Glutamatergic neuron (in vitro differentiated cells): ENCODE results near the gene NAPSA. TPM values are rescaled to one million over a fixed set of nuclear protein-coding genes. Genes with fewer than 3 reads are reported as not detected.

Experiments used
- DNase-seq: peaks from one replicate; pipeline ENCODE4 v3.0.0; 2022
- H3K27ac Mint-ChIP-seq: one replicate; pipeline ENCODE4 v1.8.0; 2020; ENCODE audit warnings: mild to moderate bottlenecking, mixed read lengths, inconsistent platforms; ENCODE audit not compliant: unreplicated experiment
- H3K27me3 Mint-ChIP-seq: one replicate; pipeline ENCODE4 v1.8.0; 2020; ENCODE audit warnings: mild to moderate bottlenecking, moderate library complexity, mixed read lengths, inconsistent platforms; ENCODE audit not compliant: unreplicated experiment
- H3K36me3 Mint-ChIP-seq: one replicate; pipeline ENCODE4 v1.8.0; 2020; ENCODE audit warnings: mild to moderate bottlenecking, mixed read lengths, inconsistent platforms; ENCODE audit not compliant: unreplicated experiment
- H3K4me1 Mint-ChIP-seq: one replicate; pipeline ENCODE4 v1.8.0; 2020; ENCODE audit warnings: mild to moderate bottlenecking, low read depth, mixed read lengths, inconsistent platforms; ENCODE audit not compliant: unreplicated experiment
- H3K4me3 Mint-ChIP-seq: one replicate; pipeline ENCODE4 v1.8.0; 2020; ENCODE audit warnings: mild to moderate bottlenecking, mixed read lengths, inconsistent platforms; ENCODE audit not compliant: unreplicated experiment
- H3K9me3 Mint-ChIP-seq: one replicate; pipeline ENCODE4 v1.8.0; 2020; ENCODE audit warnings: mild to moderate bottlenecking, moderate library complexity, mixed read lengths, inconsistent platforms; ENCODE audit not compliant: unreplicated experiment
- total RNA-seq: library from RNA; stranded (reverse); fragmentation: NEBNext Ultra II Directional; extraction: Animal tissue kit (Norgen Biotek cat#: 25700); gene quantifications from one replicate; pipeline ENCODE4 v1.2.1, GENCODE V29; 2021; ENCODE audit not compliant: unreplicated experiment
- TF ChIP-seq, protein P1 (sequence below): fragments of 200-600 bp; sonication (generic); IDR thresholded peaks from one replicate; pipeline ENCODE4 v1.5.0; 2021; ENCODE audit not compliant: partially characterized antibody, unreplicated experiment

Gene NAPSA
- total RNA-seq, 1 donor from 2014 or later: 0.88 TPM

DNA sequence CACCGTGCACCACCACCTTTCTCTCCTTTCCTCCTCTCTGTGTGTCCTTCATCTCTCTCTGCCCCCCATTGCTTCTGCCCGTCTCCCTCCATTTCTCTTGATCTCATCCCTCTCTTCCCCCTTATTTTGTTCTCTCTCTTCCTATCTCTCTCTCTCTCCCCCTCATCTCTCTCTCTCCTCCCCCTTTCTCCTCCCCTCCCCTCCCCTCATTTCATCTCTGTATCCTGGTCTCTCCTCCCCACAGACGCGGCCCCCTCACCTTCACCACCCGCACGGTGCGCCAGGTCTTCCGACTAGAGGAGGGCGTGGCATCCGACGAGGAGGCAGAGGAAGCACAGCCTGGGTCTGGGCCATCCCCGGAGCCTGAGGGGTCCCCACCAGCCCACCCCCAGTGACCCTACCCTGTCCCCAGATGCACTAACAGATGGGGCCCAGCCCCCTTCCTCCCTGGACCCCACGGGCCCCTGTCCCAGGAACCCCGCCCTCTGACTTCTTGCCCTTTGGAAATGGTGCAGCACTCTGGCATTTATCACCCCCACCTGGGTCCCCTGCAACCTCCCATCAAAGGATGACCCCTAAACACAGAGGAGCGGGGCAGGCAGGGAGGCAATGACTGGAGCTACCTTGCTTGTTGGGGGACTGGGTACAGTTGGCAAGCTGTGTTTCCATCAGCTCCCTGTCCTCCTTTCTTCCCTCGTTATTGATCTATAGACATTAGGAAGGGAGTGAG, 55.9 kb downstream of the NAPSA start:
- TF ChIP-seq, protein P1, sequence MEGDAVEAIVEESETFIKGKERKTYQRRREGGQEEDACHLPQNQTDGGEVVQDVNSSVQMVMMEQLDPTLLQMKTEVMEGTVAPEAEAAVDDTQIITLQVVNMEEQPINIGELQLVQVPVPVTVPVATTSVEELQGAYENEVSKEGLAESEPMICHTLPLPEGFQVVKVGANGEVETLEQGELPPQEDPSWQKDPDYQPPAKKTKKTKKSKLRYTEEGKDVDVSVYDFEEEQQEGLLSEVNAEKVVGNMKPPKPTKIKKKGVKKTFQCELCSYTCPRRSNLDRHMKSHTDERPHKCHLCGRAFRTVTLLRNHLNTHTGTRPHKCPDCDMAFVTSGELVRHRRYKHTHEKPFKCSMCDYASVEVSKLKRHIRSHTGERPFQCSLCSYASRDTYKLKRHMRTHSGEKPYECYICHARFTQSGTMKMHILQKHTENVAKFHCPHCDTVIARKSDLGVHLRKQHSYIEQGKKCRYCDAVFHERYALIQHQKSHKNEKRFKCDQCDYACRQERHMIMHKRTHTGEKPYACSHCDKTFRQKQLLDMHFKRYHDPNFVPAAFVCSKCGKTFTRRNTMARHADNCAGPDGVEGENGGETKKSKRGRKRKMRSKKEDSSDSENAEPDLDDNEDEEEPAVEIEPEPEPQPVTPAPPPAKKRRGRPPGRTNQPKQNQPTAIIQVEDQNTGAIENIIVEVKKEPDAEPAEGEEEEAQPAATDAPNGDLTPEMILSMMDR: no peak
- Mint-ChIP-seq H3K27me3 (peaks cover 19% of the 10 kb centered on the region), H3K27ac (no peak overlapping the region), H3K36me3 (peaks cover 9% of the 10 kb centered on the region), H3K9me3 (peaks cover 7% of the 10 kb centered on the region), H3K4me3 (no peak overlapping the region), H3K4me1 (peaks cover 6% of the 10 kb centered on the region)
- no peak for DNase-seq

DNA sequence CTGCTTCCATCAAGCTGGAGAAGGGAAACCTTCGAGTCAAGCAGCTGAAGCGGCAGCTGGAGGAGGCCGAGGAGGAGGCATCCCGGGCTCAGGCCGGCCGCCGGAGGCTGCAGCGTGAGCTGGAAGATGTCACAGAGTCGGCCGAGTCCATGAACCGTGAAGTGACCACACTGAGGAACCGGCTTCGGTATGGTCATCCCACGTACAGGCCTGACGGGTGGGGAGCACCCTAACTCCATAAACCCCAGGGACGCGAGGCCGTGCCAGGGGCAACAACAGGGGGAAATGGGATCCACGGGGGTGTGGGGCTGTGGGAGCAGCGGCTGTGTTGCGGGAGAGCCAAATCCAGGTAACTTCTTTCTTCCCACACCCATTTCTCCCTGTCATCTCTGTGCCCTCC, 56.4 kb downstream of the NAPSA start:
- Mint-ChIP-seq H3K27me3 (peaks cover 19% of the 10 kb centered on the region), H3K9me3 (peaks cover 7% of the 10 kb centered on the region), H3K4me3 (no peak overlapping the region), H3K27ac (no peak overlapping the region), H3K36me3 (peaks cover 9% of the 10 kb centered on the region), H3K4me1 (peaks cover 5% of the 10 kb centered on the region)
- TF ChIP-seq, protein P1: no peak
- DNase-seq: no peak

Other genes with a start within 250 kb of the NAPSA start
- gene IZUMO2, start 202.4 kb downstream of the NAPSA start, total RNA-seq: not detected
- gene MYH14, start 162.0 kb downstream of the NAPSA start, total RNA-seq: 0.59 TPM
- 10.6 TPM for gene KCNC3, start 36.3 kb downstream of the NAPSA start, total RNA-seq
- gene NR1H2, start 10.8 kb upstream of the NAPSA start, total RNA-seq: 28.3 TPM
- gene POLD1, start 18.7 kb upstream of the NAPSA start, total RNA-seq: 38.9 TPM
- 2.7 TPM for gene SPIB, start 53.3 kb upstream of the NAPSA start, total RNA-seq
- 0.61 TPM for gene MYBPC2, start 67.3 kb upstream of the NAPSA start, total RNA-seq
- gene EMC10, start 110.9 kb upstream of the NAPSA start, total RNA-seq: 98.8 TPM
- 5.2 TPM for gene GARIN5A, start 111.2 kb upstream of the NAPSA start, total RNA-seq
- gene JOSD2, start 145.6 kb upstream of the NAPSA start, total RNA-seq: 19.1 TPM
- gene ASPDH, start 148.3 kb upstream of the NAPSA start, total RNA-seq: not detected
- 28.5 TPM for gene LRRC4B, start 202.8 kb upstream of the NAPSA start, total RNA-seq